Measurements from ENCODE around the gene BLNK.

BLNK gene

DNA sequence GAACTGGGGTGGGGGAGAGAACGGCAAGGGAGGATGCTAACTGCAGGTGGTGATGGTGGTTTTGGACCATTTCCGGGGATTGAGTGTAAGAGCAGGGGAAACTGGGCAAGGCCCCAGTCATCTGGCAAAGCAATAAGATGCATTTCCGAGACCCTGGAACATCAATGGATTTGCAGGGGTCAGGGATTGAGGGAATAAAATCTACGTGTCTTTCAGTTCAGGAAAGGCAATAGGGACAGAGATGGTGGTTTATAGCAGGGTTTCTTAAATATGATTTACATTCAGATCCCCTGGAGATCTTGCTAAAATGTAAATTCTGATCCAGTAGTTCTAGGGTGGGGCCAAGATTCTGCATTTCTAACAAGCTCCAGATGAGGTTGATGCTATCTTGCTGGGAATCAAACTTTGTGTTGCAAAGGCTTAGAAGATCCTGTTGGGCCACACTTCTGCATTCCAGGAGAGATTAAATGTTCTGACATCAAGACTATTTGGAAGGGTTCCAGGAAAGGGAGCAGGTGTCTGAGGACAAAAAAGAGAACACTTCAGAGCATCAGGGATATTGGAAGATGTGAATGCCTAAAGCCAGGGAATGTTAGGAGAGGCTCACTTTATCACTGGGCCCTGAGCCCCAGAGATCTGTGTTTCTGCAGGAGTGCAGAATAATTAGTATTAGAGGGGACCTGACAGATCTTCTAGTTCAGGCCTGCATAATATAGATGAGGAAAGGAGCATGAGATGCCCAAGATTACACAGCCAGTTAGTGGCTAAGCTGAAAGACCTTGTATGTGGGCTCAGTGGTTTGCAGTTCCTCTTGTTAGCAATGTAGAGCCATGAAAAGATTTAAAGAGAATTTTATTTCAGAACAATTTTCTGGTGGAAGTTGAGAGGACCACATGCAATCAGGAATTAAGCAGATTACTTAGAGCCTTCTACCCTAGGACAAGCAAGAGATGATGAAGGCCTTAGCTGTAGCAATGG is 32.4 kb downstream of the BLNK start:
- ChIA-PET CTCF (interaction anchor here (2.9 kb wide), 1 partner anchor 10 kb away, joined by 17 read pairs; no protein-coding TSS in a partner anchor), POLR2A (no interaction called here)
- TF ChIP-seq, protein P1, sequence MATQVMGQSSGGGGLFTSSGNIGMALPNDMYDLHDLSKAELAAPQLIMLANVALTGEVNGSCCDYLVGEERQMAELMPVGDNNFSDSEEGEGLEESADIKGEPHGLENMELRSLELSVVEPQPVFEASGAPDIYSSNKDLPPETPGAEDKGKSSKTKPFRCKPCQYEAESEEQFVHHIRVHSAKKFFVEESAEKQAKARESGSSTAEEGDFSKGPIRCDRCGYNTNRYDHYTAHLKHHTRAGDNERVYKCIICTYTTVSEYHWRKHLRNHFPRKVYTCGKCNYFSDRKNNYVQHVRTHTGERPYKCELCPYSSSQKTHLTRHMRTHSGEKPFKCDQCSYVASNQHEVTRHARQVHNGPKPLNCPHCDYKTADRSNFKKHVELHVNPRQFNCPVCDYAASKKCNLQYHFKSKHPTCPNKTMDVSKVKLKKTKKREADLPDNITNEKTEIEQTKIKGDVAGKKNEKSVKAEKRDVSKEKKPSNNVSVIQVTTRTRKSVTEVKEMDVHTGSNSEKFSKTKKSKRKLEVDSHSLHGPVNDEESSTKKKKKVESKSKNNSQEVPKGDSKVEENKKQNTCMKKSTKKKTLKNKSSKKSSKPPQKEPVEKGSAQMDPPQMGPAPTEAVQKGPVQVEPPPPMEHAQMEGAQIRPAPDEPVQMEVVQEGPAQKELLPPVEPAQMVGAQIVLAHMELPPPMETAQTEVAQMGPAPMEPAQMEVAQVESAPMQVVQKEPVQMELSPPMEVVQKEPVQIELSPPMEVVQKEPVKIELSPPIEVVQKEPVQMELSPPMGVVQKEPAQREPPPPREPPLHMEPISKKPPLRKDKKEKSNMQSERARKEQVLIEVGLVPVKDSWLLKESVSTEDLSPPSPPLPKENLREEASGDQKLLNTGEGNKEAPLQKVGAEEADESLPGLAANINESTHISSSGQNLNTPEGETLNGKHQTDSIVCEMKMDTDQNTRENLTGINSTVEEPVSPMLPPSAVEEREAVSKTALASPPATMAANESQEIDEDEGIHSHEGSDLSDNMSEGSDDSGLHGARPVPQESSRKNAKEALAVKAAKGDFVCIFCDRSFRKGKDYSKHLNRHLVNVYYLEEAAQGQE (tag by site-specific recombination; IDR thresholded peaks at IDR 0.05): no peak
- no peak for TF ChIP-seq ZNF223 (tag by site-specific recombination; IDR thresholded peaks at IDR 0.05)
- no peak for TF ChIP-seq PRDM1 (tag by site-specific recombination; IDR thresholded peaks at IDR 0.05)
- no peak for TF ChIP-seq ZNF404 (tag by site-specific recombination; IDR thresholded peaks at IDR 0.05)
- TF ChIP-seq ZEB2 (tag by site-specific recombination; IDR thresholded peaks at IDR 0.05): no peak
- no peak for TF ChIP-seq ZFP37 (tag by site-specific recombination; IDR thresholded peaks at IDR 0.05)
- TF ChIP-seq ZXDB (tag by site-specific recombination; IDR thresholded peaks at IDR 0.05): no peak
- TF ChIP-seq ZBTB21 (tag by site-specific recombination; IDR thresholded peaks at IDR 0.05): no peak
- TF ChIP-seq, protein P2, sequence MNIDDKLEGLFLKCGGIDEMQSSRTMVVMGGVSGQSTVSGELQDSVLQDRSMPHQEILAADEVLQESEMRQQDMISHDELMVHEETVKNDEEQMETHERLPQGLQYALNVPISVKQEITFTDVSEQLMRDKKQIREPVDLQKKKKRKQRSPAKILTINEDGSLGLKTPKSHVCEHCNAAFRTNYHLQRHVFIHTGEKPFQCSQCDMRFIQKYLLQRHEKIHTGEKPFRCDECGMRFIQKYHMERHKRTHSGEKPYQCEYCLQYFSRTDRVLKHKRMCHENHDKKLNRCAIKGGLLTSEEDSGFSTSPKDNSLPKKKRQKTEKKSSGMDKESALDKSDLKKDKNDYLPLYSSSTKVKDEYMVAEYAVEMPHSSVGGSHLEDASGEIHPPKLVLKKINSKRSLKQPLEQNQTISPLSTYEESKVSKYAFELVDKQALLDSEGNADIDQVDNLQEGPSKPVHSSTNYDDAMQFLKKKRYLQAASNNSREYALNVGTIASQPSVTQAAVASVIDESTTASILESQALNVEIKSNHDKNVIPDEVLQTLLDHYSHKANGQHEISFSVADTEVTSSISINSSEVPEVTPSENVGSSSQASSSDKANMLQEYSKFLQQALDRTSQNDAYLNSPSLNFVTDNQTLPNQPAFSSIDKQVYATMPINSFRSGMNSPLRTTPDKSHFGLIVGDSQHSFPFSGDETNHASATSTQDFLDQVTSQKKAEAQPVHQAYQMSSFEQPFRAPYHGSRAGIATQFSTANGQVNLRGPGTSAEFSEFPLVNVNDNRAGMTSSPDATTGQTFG (tag by site-specific recombination; IDR thresholded peaks at IDR 0.05; ENCODE audit: borderline replicate concordance): no peak
- TF ChIP-seq ZNF138 (tag by site-specific recombination; IDR thresholded peaks at IDR 0.05; ENCODE audit: borderline replicate concordance): no peak
- no peak for TF ChIP-seq SP7 (tag by site-specific recombination; IDR thresholded peaks at IDR 0.05)
- TF ChIP-seq ZNF311 (tag by site-specific recombination; IDR thresholded peaks at IDR 0.05; ENCODE audit: borderline replicate concordance): no peak
- no peak for TF ChIP-seq ZBTB48 (tag by site-specific recombination; IDR thresholded peaks at IDR 0.05)
- TF ChIP-seq, protein P3, sequence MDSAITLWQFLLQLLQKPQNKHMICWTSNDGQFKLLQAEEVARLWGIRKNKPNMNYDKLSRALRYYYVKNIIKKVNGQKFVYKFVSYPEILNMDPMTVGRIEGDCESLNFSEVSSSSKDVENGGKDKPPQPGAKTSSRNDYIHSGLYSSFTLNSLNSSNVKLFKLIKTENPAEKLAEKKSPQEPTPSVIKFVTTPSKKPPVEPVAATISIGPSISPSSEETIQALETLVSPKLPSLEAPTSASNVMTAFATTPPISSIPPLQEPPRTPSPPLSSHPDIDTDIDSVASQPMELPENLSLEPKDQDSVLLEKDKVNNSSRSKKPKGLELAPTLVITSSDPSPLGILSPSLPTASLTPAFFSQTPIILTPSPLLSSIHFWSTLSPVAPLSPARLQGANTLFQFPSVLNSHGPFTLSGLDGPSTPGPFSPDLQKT (IDR thresholded peaks at IDR 0.05; ENCODE audit: borderline replicate concordance, low read depth, low read length): no peak
- Histone ChIP-seq H3K27ac (ENCODE audit: extremely low read depth, low read depth, low read length) (no peak overlapping the region), H3K4me3 (ENCODE audit: low read depth, low read length) (no peak overlapping the region), H3K9me3 (ENCODE audit: control insufficient read depth, insufficient read depth, low read depth, low read length) (no peaks in the 10 kb centered on the region), H3K36me3 (ENCODE audit: control insufficient read depth in 2 of 2, insufficient read depth in 1 of 2, low read length in 2 of 2) (no peaks in the 10 kb centered on the region), H3K4me1 (ENCODE audit: control insufficient read depth, insufficient read depth, low read length) (no peaks in the 10 kb centered on the region)

DNA sequence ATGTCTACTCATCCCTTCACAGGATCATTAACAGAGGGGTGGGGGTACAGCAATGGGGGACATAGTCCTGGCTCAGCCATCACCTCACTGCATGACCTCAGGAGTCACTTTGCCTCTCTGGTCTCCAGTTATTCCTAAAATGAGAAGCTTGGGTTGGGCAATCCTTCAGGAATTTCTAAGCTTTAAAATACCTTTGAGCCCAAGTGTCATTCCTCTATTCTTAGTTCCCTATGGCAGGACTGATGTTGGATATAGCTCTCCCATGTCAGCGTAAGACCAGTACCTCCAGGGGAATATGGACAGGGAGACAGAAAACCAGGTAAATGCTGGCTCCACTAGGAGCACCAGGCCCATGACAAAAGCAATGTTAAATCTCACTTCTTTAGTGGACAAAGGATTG is 34.5 kb downstream of the BLNK start:
- no peak overlapping the region for H3K4me3 ChIP-seq (ENCODE audit: low read depth, low read length)
- H3K9me3 ChIP-seq (ENCODE audit: control insufficient read depth, insufficient read depth, low read depth, low read length): no peaks in the 10 kb centered on the region
- ChIA-PET CTCF (no interaction called here), POLR2A (no interaction called here)
- H3K27ac ChIP-seq (ENCODE audit: extremely low read depth, low read depth, low read length): no peak overlapping the region
- H3K4me1 ChIP-seq (ENCODE audit: control insufficient read depth, insufficient read depth, low read length): no peaks in the 10 kb centered on the region
- H3K36me3 ChIP-seq (ENCODE audit: control insufficient read depth in 2 of 2, insufficient read depth in 1 of 2, low read length in 2 of 2): no peaks in the 10 kb centered on the region
- TF ChIP-seq OSR2 (tag by site-specific recombination; IDR thresholded peaks at IDR 0.05) (no peak), ZNF366 (tag by site-specific recombination; conservative IDR thresholded peaks at IDR 0.05) (no peak), ZNF558 (tag by site-specific recombination; IDR thresholded peaks at IDR 0.05) (no peak), TCF7L2 (IDR thresholded peaks at IDR 0.05; ENCODE audit: borderline replicate concordance, low read depth, low read length) (no peak), ZNF19 (tag by site-specific recombination; IDR thresholded peaks at IDR 0.05; ENCODE audit: low read depth) (no peak), MYNN (tag by site-specific recombination; IDR thresholded peaks at IDR 0.05; ENCODE audit: borderline replicate concordance) (no peak), ZNF473 (tag by site-specific recombination; IDR thresholded peaks at IDR 0.05) (no peak)
- TF ChIP-seq, protein P4, sequence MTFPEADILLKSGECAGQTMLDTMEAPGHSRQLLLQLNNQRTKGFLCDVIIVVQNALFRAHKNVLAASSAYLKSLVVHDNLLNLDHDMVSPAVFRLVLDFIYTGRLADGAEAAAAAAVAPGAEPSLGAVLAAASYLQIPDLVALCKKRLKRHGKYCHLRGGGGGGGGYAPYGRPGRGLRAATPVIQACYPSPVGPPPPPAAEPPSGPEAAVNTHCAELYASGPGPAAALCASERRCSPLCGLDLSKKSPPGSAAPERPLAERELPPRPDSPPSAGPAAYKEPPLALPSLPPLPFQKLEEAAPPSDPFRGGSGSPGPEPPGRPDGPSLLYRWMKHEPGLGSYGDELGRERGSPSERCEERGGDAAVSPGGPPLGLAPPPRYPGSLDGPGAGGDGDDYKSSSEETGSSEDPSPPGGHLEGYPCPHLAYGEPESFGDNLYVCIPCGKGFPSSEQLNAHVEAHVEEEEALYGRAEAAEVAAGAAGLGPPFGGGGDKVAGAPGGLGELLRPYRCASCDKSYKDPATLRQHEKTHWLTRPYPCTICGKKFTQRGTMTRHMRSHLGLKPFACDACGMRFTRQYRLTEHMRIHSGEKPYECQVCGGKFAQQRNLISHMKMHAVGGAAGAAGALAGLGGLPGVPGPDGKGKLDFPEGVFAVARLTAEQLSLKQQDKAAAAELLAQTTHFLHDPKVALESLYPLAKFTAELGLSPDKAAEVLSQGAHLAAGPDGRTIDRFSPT (tag by site-specific recombination; IDR thresholded peaks at IDR 0.05): no peak
- TF ChIP-seq, protein P5, sequence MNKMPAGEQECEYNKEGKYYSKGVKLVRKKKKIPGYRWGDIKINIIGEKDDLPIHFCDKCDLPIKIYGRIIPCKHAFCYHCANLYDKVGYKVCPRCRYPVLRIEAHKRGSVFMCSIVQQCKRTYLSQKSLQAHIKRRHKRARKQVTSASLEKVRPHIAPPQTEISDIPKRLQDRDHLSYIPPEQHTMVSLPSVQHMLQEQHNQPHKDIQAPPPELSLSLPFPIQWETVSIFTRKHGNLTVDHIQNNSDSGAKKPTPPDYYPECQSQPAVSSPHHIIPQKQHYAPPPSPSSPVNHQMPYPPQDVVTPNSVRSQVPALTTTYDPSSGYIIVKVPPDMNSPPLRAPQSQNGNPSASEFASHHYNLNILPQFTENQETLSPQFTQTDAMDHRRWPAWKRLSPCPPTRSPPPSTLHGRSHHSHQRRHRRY (tag by site-specific recombination; IDR thresholded peaks at IDR 0.05): no peak

Measured in HEK293 (cell line).